Epithelial cell of esophagus (primary cell): ENCODE results near the gene AUTS2.

Experiments
- DNase-seq: peaks from one replicate; pipeline ENCODE4 v3.0.0; 2010; ENCODE audit warnings: low read depth
- H3K4me3 ChIP-seq: 2 replicates; pipeline ENCODE4 v1.5.1; 2011; ENCODE audit warnings: mild to moderate bottlenecking, low read length, control low read depth
- TF ChIP-seq, protein P1 (sequence below): IDR thresholded peaks from 2 replicates; pipeline ENCODE4 v1.5.1; 2011; ENCODE audit warnings: low read depth, mild to moderate bottlenecking, low read length, control low read depth, inconsistent platforms; ENCODE audit not compliant: insufficient read depth; ENCODE audit errors: missing control alignments

AUTS2 gene

DNA sequence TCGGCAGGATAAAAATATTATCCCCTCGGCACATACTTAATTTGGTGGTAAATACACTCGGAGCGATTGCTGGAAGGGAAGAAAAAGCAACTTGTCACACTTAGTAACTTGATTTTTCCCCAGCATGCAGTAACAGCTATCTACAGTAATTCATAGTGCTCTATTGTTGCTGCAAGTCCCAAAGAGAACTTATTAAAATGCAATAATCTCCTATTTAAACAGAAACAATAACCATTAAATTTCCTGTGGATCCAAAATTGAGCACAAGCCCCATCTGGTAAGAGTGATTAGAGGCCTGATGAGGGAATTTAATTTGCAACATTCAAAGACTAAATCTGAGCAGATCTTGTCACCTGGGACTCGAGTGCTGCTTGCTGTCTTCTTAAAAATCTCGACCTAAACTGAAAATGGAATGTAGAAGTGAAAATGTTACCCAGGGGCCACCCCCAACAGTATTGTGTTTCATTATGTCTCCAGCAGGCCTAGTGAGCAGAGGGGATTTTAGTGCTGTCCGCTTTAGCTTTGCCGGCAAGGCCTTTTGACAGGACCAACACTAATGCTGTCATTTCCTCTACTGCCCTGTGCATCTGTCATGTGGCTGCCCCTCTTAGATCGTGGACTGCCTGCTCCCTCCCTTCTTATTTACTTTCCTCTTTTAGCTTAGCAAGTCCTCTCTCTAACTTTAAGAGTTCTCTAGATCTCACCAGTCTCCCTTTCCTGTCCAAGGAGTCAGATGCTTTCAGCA, 639.7 kb downstream of the AUTS2 start:
- H3K4me3 ChIP-seq, result no peak overlapping the region
- TF ChIP-seq, protein P1, sequence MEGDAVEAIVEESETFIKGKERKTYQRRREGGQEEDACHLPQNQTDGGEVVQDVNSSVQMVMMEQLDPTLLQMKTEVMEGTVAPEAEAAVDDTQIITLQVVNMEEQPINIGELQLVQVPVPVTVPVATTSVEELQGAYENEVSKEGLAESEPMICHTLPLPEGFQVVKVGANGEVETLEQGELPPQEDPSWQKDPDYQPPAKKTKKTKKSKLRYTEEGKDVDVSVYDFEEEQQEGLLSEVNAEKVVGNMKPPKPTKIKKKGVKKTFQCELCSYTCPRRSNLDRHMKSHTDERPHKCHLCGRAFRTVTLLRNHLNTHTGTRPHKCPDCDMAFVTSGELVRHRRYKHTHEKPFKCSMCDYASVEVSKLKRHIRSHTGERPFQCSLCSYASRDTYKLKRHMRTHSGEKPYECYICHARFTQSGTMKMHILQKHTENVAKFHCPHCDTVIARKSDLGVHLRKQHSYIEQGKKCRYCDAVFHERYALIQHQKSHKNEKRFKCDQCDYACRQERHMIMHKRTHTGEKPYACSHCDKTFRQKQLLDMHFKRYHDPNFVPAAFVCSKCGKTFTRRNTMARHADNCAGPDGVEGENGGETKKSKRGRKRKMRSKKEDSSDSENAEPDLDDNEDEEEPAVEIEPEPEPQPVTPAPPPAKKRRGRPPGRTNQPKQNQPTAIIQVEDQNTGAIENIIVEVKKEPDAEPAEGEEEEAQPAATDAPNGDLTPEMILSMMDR, result no peak
- no peak for DNase-seq

DNA sequence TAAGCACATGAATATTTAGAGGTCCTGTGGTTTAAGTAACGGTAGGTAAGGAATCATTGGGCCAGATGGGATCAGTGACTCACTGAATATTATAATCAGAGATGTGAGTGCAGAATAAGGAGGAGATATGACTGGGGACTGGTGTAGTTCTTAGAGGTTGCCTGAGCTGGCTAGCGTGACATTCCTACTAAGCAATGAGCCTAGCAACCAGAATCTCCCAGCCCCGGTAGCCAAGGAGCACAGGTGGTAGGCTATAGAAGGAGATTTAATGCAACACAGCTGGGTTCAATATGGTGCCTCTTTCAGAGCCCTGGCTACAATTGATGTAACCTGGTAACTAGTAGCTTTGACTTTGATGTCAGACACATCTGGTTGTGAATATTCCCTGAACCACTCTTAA, 641.6 kb downstream of the AUTS2 start:
- no peak overlapping the region for H3K4me3 ChIP-seq
- DNase-seq, result no peak
- TF ChIP-seq, protein P1, result no peak

DNA sequence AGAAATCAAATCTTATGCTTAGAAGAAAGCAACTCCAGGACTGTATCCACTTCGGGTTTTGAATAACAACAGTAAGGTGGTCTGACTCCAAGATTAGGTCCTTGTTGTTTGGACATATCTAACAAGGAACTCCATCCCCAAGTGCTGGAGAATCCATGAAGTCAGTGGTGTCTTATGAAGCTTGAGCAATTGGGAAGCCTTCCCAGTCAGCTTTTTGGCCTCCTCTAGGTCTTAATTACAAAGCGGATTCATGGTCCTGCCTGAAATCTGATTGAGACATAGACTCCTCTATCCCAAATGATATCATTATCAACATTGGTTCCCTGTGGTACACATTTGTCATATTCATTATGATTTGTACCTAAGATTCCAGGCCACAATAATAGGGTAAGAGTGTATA, 642.6 kb downstream of the AUTS2 start:
- TF ChIP-seq, protein P1, result no peak
- no peak for DNase-seq
- no peak overlapping the region for H3K4me3 ChIP-seq

DNA sequence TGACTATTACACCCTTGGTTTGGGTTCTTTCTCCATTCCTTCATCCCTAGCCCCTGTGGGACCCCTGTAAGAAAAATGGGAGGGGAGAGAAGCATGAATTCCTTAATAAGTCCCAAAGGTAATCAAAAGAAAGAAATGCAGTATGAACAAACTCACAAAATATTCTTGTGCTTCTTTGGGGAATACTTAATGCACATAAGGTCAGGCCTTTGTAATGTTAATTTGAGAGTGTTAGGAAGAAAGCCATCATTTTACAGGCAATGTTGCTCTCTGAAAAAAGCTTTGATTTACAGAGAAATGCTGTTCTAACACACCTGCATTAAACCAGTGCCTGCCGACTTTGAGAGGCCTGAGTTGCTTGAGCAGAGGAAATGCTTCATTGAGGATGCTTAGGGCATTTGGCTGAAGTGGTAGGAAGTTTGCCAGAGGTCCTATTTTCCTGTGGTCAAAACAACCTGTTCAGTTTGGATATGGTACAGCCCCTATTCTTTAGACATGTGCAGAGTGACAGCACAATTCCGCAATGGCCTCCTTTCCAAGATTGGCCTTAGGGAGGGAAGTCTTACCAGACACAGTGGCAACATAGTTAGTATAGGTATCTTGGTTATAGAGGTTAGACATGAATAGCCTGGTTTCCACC, 643.4 kb downstream of the AUTS2 start:
- TF ChIP-seq, protein P1, result no peak
- H3K4me3 ChIP-seq, result no peak overlapping the region
- no peak for DNase-seq

DNA sequence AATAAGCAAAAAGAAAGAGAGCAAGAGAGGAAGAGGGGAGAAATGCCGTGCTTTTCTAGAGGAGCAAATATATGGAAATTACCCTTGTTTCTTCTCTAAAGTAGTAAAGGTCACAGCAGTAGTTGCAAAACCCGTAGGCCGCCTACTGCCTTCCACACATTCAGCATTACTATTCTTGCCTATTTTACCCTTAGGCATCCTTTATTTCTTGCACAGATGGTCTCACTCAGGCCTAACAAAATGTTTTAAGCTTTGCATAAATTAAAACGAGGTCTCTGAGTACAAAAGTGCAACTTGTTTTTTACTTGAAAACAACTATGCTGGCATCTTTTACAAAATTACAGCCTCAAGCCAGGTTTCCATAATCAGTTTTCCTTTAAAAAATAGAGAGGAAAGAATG, 644.6 kb downstream of the AUTS2 start:
- H3K4me3 ChIP-seq, result no peak overlapping the region
- no peak for DNase-seq

DNA sequence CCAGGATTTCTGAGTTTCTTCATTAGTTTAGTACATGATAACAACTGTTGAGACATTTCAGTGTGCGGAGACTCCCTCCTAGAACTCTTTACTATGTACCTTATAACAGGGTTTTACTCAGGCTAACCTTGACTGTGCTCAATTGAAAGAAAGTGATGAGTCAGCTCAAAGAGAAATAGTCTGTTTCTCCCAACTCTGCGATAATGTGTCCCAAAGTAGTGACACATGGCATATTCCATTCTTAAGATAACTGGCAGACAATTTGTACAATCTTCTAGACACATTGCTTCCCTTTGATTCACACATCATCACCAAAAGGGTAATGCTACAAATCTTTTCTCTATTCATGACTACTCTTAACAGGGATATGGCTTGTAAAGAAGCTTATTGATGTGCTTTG, 645.2 kb downstream of the AUTS2 start:
- TF ChIP-seq, protein P1, result no peak
- DNase-seq, result no peak
- no peak overlapping the region for H3K4me3 ChIP-seq

More for the DNA sequence above, 644.6 kb downstream of the AUTS2 start:
- TF ChIP-seq, protein P1, result no peak
